Mucosa of stomach (tissue), 1 donor: ENCODE measurements around the gene NMRAL1.

Experiments used
- H3K27me3 ChIP-seq: one replicate; pipeline ENCODE4 v1.7.0; 2013; ENCODE audit warnings: mild to moderate bottlenecking, low read length; ENCODE audit not compliant: control insufficient read depth, insufficient read depth
- H3K36me3 ChIP-seq: one replicate; pipeline ENCODE4 v1.7.0; 2013; ENCODE audit warnings: low read length; ENCODE audit not compliant: control insufficient read depth, insufficient read depth
- H3K4me1 ChIP-seq: one replicate; pipeline ENCODE4 v1.7.0; 2013; ENCODE audit warnings: mild to moderate bottlenecking, low read length; ENCODE audit not compliant: control insufficient read depth, insufficient read depth
- H3K4me3 ChIP-seq: one replicate; pipeline ENCODE4 v1.7.0; 2013; ENCODE audit warnings: low read length
- H3K9ac ChIP-seq: one replicate; pipeline ENCODE4 v1.7.0; 2013; ENCODE audit warnings: mild to moderate bottlenecking, low read length, moderate library complexity
- H3K9me3 ChIP-seq: one replicate; pipeline ENCODE4 v1.7.0; 2013; ENCODE audit warnings: mild to moderate bottlenecking, low read length, moderate library complexity; ENCODE audit not compliant: control insufficient read depth
- donor health status: Pancreatic carcinoma.

Gene NMRAL1

GRCh38 chr16:4412159-4412558 lies 62.3 kb downstream of the NMRAL1 start:
- Histone ChIP-seq H3K9ac (no peak overlapping the region), H3K4me1 (peaks cover 31% of the 10 kb centered on the region), H3K36me3 (peaks cover 16% of the 10 kb centered on the region), H3K27me3 (no peaks in the 10 kb centered on the region), H3K4me3 (no peak overlapping the region), H3K9me3 (no peaks in the 10 kb centered on the region)
